ENCODE data around the gene CSTPP1.

- TF ChIP-seq CTCF (IDR thresholded peaks at IDR 0.05; ENCODE audit: borderline replicate concordance, extremely low read depth, low read length, poor library complexity, severe bottlenecking) (no peak), EZH2 (IDR thresholded peaks at IDR 0.05; ENCODE audit: borderline replicate concordance, low read depth, low read length, severe bottlenecking) (no peak)
Observed at GRCh38 chr11:47099918-47100315, 163.4 kb downstream of the CSTPP1 start.

Data from DND-41 (cell line).